GM12801 (cell line): ENCODE measurements around the gene MED6.

Source experiments
- CTCF ChIP-seq: IDR thresholded peaks from one replicate; pipeline ENCODE4 v1.5.1; 2011; ENCODE audit warnings: control low read depth; ENCODE audit not compliant: insufficient read length; ENCODE audit errors: extremely low read depth

MED6 gene

GRCh38 chr14:70641548-70642302, 41.3 kb upstream of the MED6 start, which contains the start of gene TTC9:
TSS of gene TTC9 (plus strand) at chr14:70641916. CDS start at chr14:70642130, 214 bp downstream.
- TF ChIP-seq CTCF = no peak

GRCh38 chr14:70640938-70641547, 40.6 kb upstream of the MED6 start:
- TF ChIP-seq CTCF = no peak

GRCh38 chr14:70638416-70638815, 38.0 kb upstream of the MED6 start:
- TF ChIP-seq CTCF = no peak

- TF ChIP-seq CTCF = no peak
Measured at GRCh38 chr14:70635971-70636595, 35.6 kb upstream of the MED6 start.

- no peak for TF ChIP-seq CTCF
Measured at GRCh38 chr14:70631948-70632347, 31.5 kb upstream of the MED6 start.

GRCh38 chr14:70624972-70625371, 24.5 kb upstream of the MED6 start:
- TF ChIP-seq CTCF = no peak

- peak; percentile 40 for TF ChIP-seq CTCF
Measured at GRCh38 chr14:70622111-70622712, 21.8 kb upstream of the MED6 start.
